Thoracic aorta (tissue), 2 donors: ENCODE results near the gene SMOC2. TPM values are rescaled to one million over a fixed set of nuclear protein-coding genes. Genes with fewer than 3 reads are reported as not detected.

ENCODE experiments used
- ATAC-seq: fragments of 150-250 bp; one replicate; pipeline ENCODE4 v1.8.0; 2017; ENCODE audit warnings: low read depth; ENCODE audit not compliant: insufficient number of reproducible peaks, low FRiP score
- DNase-seq: peaks from one replicate; pipeline ENCODE4 v3.0.0-alpha.2; 2020; ENCODE audit warnings: low spot score
- H3K27ac ChIP-seq, 2 donors: fragments of 200-600 bp; sonication (generic); 1 replicate in 1 of 2; 2 replicates in 1 of 2; pipeline ENCODE4 v1.5.1; 2016; ENCODE audit warnings: mild to moderate bottlenecking in 2 of 2, moderate library complexity in 2 of 2
- H3K27me3 ChIP-seq: fragments of 200-600 bp; sonication (generic); replicated peaks from 2 replicates; pipeline ENCODE4 v1.6.0; 2016; ENCODE audit warnings: mild to moderate bottlenecking; ENCODE audit not compliant: insufficient read depth
- H3K36me3 ChIP-seq: fragments of 200-600 bp; sonication (generic); one replicate; pipeline ENCODE4 v1.5.1; 2016
- H3K4me1 ChIP-seq, 2 donors: fragments of 200-600 bp; sonication (generic); 1 replicate in 1 of 2; 2 replicates in 1 of 2; pipeline versions ENCODE4 v1.5.1 to v1.6.0; 2016; ENCODE audit warnings: low read depth in 2 of 2, mild to moderate bottlenecking in 1 of 2; ENCODE audit not compliant: control insufficient read depth in 1 of 2
- H3K4me3 ChIP-seq: fragments of 200-600 bp; sonication (generic); 2 replicates; pipeline ENCODE4 v1.5.1; 2016; ENCODE audit warnings: mild to moderate bottlenecking
- H3K9me3 ChIP-seq: fragments of 200-600 bp; sonication (generic); 2 replicates; pipeline ENCODE4 v1.5.1; 2016
- CTCF ChIP-seq: fragments of 200-600 bp; sonication (generic); IDR thresholded peaks from one replicate; pipeline ENCODE4 v1.5.1; 2019; ENCODE audit warnings: antibody characterized with exemption
- total RNA-seq, 2 donors: library from RNA; depleted of rRNA; stranded (reverse); fragments of >200 nt; gene quantifications; one replicate each; pipeline versions ENCODE4 v1.1.0 to v1.2.3, GENCODE V29; 2016

SMOC2 gene
- total RNA-seq, 2 donors from 2014 or later, result 334 to 424 TPM

DNA sequence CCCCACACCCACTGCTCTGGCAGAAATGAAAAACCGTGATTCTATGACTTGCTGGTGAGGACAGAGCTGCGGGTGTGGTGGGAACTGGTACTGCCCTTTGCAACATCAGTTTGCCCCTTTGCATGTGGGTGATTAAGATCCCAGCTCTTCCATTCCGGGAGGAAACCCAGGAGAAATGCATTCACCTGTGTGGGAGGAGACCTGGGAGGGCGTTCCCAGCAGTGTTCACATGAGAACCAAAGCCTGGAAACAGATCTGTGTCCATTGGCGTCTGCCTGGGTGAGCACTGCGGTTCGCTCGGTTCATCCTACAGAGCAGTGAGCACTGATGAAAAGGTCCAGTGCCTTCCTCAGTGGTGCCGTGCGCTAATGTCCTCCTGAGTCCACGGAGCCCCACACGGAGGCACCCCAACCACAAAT, 89.7 kb downstream of the SMOC2 start:
- H3K9me3 ChIP-seq, result no peaks in the 10 kb centered on the region
- peaks cover 22 to 72% of the 10 kb centered on the region in 2 donors for H3K4me1 ChIP-seq
- DNase-seq (no peak), ATAC-seq (no peak)
- TF ChIP-seq CTCF, result no peak
- H3K27me3 ChIP-seq, result no peaks in the 10 kb centered on the region
- H3K4me3 ChIP-seq, result no peak overlapping the region
- no peaks in the 10 kb centered on the region for H3K36me3 ChIP-seq
- no peak overlapping the region for H3K27ac ChIP-seq

GRCh38 chr6:168532070-168532469, 91.1 kb downstream of the SMOC2 start:
- no peak for TF ChIP-seq CTCF
- H3K27me3 ChIP-seq, result no peaks in the 10 kb centered on the region
- peaks cover 29 to 72% of the 10 kb centered on the region in 2 donors for H3K4me1 ChIP-seq
- no peaks in the 10 kb centered on the region for H3K9me3 ChIP-seq
- DNase-seq (no peak), ATAC-seq (no peak)
- no peaks in the 10 kb centered on the region for H3K36me3 ChIP-seq
- H3K4me3 ChIP-seq, result no peak overlapping the region
- peak overlapping the region; percentile 5 to 7 for H3K27ac ChIP-seq

- no peak for DNase-seq
- Histone ChIP-seq H3K36me3 (no peaks in the 10 kb centered on the region), H3K9me3 (no peaks in the 10 kb centered on the region), H3K4me1 (peaks cover 24 to 71% of the 10 kb centered on the region in 2 donors), H3K27me3 (no peaks in the 10 kb centered on the region), H3K27ac (peak overlapping the region; percentile 22 to 51), H3K4me3 (peak overlapping the region; percentile 1)
- no peak for TF ChIP-seq CTCF
- ATAC-seq, result no peak
Measured at GRCh38 chr6:168533414-168533813, 92.4 kb downstream of the SMOC2 start.

DNA sequence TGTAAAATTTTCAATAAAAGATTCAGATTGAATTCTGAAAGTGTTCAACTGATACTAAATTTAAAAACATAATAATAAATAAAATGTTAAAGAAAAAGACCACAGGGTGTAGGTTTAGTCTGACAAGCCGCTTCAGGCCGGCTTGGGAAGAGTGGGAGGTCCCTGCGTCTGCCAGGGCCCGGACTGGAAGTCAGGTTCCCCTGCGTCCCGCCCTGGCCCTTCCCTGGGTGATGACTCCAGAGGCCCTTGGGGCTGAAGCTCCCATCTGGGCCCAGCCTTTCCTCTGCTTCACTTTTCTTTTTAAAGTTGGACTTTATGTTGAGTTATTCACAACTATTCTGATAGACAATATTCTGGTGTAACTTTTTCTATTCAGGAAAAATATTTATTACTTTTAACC, 93.3 kb downstream of the SMOC2 start:
- no peak overlapping the region for H3K4me3 ChIP-seq
- no peaks in the 10 kb centered on the region for H3K36me3 ChIP-seq
- H3K4me1 ChIP-seq, result peaks cover 22 to 71% of the 10 kb centered on the region in 2 donors
- no peak for TF ChIP-seq CTCF
- H3K9me3 ChIP-seq, result no peaks in the 10 kb centered on the region
- ATAC-seq (no peak), DNase-seq (no peak)
- no peaks in the 10 kb centered on the region for H3K27me3 ChIP-seq
- peak overlapping the region in 1 of 2 donors; percentile 17 for H3K27ac ChIP-seq

DNA sequence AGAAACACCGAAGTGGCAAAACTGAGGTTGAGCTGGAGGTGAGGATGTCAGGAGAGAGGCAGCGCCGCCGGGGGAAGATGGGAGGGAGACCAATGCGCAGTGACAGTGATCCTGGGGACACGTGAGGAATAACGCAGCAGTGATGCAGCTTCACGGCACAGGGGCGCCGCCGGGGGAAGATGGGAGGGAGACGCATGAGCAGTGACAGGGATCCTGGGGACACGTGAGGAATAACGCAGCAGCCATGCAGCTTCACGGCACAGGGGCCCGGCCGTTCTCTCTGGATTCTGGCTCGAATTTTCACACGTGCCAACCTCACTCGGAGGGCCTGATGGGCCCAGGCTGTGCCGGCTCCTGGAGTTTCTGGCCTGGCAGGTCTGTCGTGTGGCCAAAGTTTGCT, 94.7 kb downstream of the SMOC2 start:
- Histone ChIP-seq H3K4me3 (no peak overlapping the region), H3K9me3 (no peaks in the 10 kb centered on the region), H3K27me3 (no peaks in the 10 kb centered on the region), H3K27ac (peak overlapping the region; percentile 70 to 79), H3K36me3 (no peaks in the 10 kb centered on the region), H3K4me1 (peaks cover 34 to 83% of the 10 kb centered on the region in 2 donors)
- ATAC-seq (no peak), DNase-seq (no peak)
- no peak for TF ChIP-seq CTCF
